A673 (cell line): ENCODE data around the gene RAVER2. TPM values are rescaled to one million over a fixed set of nuclear protein-coding genes. Genes with fewer than 3 reads are reported as not detected.

Experiments used
- BruUV-seq: library from RNA; stranded (reverse); fragments of 400-500 nt; replicated peaks from 2 replicates; lab custom pipeline; 2021; lab: Mats Ljungman, UMichigan
- CTCF ChIA-PET: fragments of 300-600 bp; sonication (Branson Sonifier 250); formaldehyde crosslinking; loops from one replicate; lab custom pipeline; 2022; ENCODE audit warnings: antibody characterized with exemption; lab: Charles Lee
- POLR2A ChIA-PET: fragments of 300-600 bp; sonication (Branson Sonifier 250); formaldehyde crosslinking; loops from one replicate; lab custom pipeline; 2022; ENCODE audit warnings: antibody characterized with exemption; ENCODE audit not compliant: low non-redundant PET; lab: Charles Lee
- DNase-seq: peaks from one replicate; pipeline ENCODE4 v3.0.0-alpha.2; 2015; ENCODE audit warnings: low spot score
- H3K27ac ChIP-seq: fragments of 200-600 bp; sonication (generic); 2 replicates; pipeline ENCODE4 v1.5.1; 2016; ENCODE audit warnings: mixed run types, low read depth, mild to moderate bottlenecking, mixed read lengths, antibody characterized with exemption, low read length; ENCODE audit not compliant: poor library complexity, severe bottlenecking
- H3K27me3 ChIP-seq: fragments of 200-600 bp; sonication (generic); replicated peaks from 2 replicates; pipeline ENCODE4 v1.6.1; 2017; ENCODE audit warnings: mixed run types, low read depth, mild to moderate bottlenecking, mixed read lengths, antibody characterized with exemption, low read length; ENCODE audit not compliant: insufficient read depth, poor library complexity
- H3K36me3 ChIP-seq: fragments of 200-600 bp; sonication (generic); 2 replicates; pipeline ENCODE4 v1.6.1; 2016; ENCODE audit warnings: mixed run types, mild to moderate bottlenecking, mixed read lengths, antibody characterized with exemption, low read length; ENCODE audit not compliant: insufficient read depth, poor library complexity, severe bottlenecking
- H3K4me1 ChIP-seq: fragments of 200-600 bp; sonication (generic); 2 replicates; pipeline ENCODE4 v1.6.1; 2017; ENCODE audit warnings: mixed run types, mild to moderate bottlenecking, mixed read lengths, antibody characterized with exemption, low read length; ENCODE audit not compliant: insufficient read depth, poor library complexity, severe bottlenecking
- H3K4me3 ChIP-seq: fragments of 200-600 bp; sonication (generic); 2 replicates; pipeline ENCODE4 v1.5.1; 2016; ENCODE audit warnings: low read depth, mixed run types, mild to moderate bottlenecking, mixed read lengths, low read length; ENCODE audit not compliant: poor library complexity, severe bottlenecking
- H3K9me3 ChIP-seq: fragments of 200-600 bp; sonication (generic); 2 replicates; pipeline ENCODE4 v1.6.1; 2016; ENCODE audit warnings: mixed run types, low read depth, mild to moderate bottlenecking, mixed read lengths, antibody characterized with exemption, low read length; ENCODE audit not compliant: poor library complexity, severe bottlenecking
- CTCF ChIP-seq: fragments of 300-800, 200-600 bp; sonication (generic); conservative IDR thresholded peaks from 2 replicates; pipeline ENCODE4 v1.5.1; 2017; ENCODE audit warnings: low read depth, mild to moderate bottlenecking, antibody characterized with exemption, low read length, moderate library complexity, mixed read lengths
- EZH2 ChIP-seq: fragments of 200-600 bp; sonication (generic); IDR thresholded peaks from 2 replicates; pipeline ENCODE4 v1.6.1; 2017; ENCODE audit warnings: borderline replicate concordance, low read depth, mild to moderate bottlenecking, mixed read lengths, antibody characterized with exemption, low read length; ENCODE audit not compliant: poor library complexity, severe bottlenecking
- intact Hi-C: fragments of 100-400 bp; cut with micrococcal nuclease; formaldehyde crosslinking; loops from one replicate; pipeline ENCODE4 v1.10.0; 2022; ENCODE audit not compliant: unreplicated experiment
- total RNA-seq: library from RNA; stranded (reverse); gene quantifications from 2 replicates; pipeline ENCODE4 v1.2.3, GENCODE V29; 2021

RAVER2 gene
- total RNA-seq, 1 experiment from 2014 or later, result 34.1 TPM

- no peak for TF ChIP-seq EZH2
- TF ChIP-seq CTCF, result no peak
- no peaks in the 10 kb centered on the region for H3K36me3 ChIP-seq
- ChIA-PET CTCF (no interaction called here), POLR2A (no interaction called here)
- DNase-seq, result no peak
- H3K4me1 ChIP-seq, result no peaks in the 10 kb centered on the region
- intact Hi-C loops, result no loop called here
- no peak overlapping the region for H3K4me3 ChIP-seq
- H3K27me3 ChIP-seq, result no peaks in the 10 kb centered on the region
- no peak overlapping the region for H3K27ac ChIP-seq
- no peaks in the 10 kb centered on the region for H3K9me3 ChIP-seq
- BruUV-seq, result no TSS peak
Observed at GRCh38 chr1:64705591-64705990, 39.3 kb upstream of the RAVER2 start.

- POLR2A ChIA-PET, result no interaction called here
- TF ChIP-seq CTCF (no peak), EZH2 (no peak)
- no peak for DNase-seq
- Histone ChIP-seq H3K4me1 (no peaks in the 10 kb centered on the region), H3K36me3 (no peaks in the 10 kb centered on the region), H3K4me3 (no peak overlapping the region), H3K27ac (no peak overlapping the region), H3K27me3 (no peaks in the 10 kb centered on the region), H3K9me3 (no peaks in the 10 kb centered on the region)
- intact Hi-C loops, result no loop called here
- CTCF ChIA-PET, result no interaction called here
- BruUV-seq, result no TSS peak
Observed at GRCh38 chr1:64711266-64711665, 33.6 kb upstream of the RAVER2 start.

GRCh38 chr1:64712049-64712448, 32.8 kb upstream of the RAVER2 start:
- no peak overlapping the region for H3K27ac ChIP-seq
- TF ChIP-seq EZH2, result no peak
- no peak for TF ChIP-seq CTCF
- intact Hi-C loops, result no loop called here
- no peaks in the 10 kb centered on the region for H3K36me3 ChIP-seq
- ChIA-PET CTCF (no interaction called here), POLR2A (no interaction called here)
- H3K9me3 ChIP-seq, result no peaks in the 10 kb centered on the region
- no peak overlapping the region for H3K4me3 ChIP-seq
- DNase-seq, result no peak
- BruUV-seq, result no TSS peak
- no peaks in the 10 kb centered on the region for H3K27me3 ChIP-seq
- no peaks in the 10 kb centered on the region for H3K4me1 ChIP-seq
